Neuronal stem cell (in vitro differentiated cells): Measurements from ENCODE around the gene CEP112.
"Not testable (repeated sequence)": the region's sequence is repeated elsewhere in the genome, so short reads cannot be mapped to it uniquely, and the experiment has no call there.

Experiments
- DNase-seq: peaks from one replicate; pipeline ENCODE4 v3.0.0-alpha.2; 2013; ENCODE audit warnings: low spot score
- H2AFZ ChIP-seq: one replicate; pipeline ENCODE4 v1.6.1; 2013; ENCODE audit warnings: mild to moderate bottlenecking, low read length, inconsistent platforms
- H2AK5ac ChIP-seq: 2 replicates; pipeline ENCODE4 v1.6.1; 2013; ENCODE audit warnings: low read depth, mild to moderate bottlenecking, inconsistent platforms, low read length, moderate library complexity, mixed read lengths
- H2BK120ac ChIP-seq: 2 replicates; pipeline ENCODE4 v1.6.1; 2013; ENCODE audit warnings: low read depth, mild to moderate bottlenecking, inconsistent platforms, low read length, moderate library complexity, mixed read lengths
- H2BK12ac ChIP-seq: one replicate; pipeline ENCODE4 v1.6.1; 2013; ENCODE audit warnings: low read length, inconsistent platforms
- H2BK15ac ChIP-seq: 2 replicates; pipeline ENCODE4 v1.6.1; 2013; ENCODE audit warnings: mild to moderate bottlenecking, low read length, inconsistent platforms, mixed read lengths
- H2BK5ac ChIP-seq: one replicate; pipeline ENCODE4 v1.6.1; 2013; ENCODE audit warnings: inconsistent platforms, mild to moderate bottlenecking, low read length, moderate library complexity
- H3K14ac ChIP-seq: one replicate; pipeline ENCODE4 v1.6.1; 2013; ENCODE audit warnings: low read length, inconsistent platforms
- H3K18ac ChIP-seq: 2 replicates; pipeline ENCODE4 v1.6.1; 2013; ENCODE audit warnings: low read length, inconsistent platforms
- H3K23ac ChIP-seq: 2 replicates; pipeline ENCODE4 v1.6.1; 2013; ENCODE audit warnings: low read depth, mild to moderate bottlenecking, mixed read lengths, low read length, inconsistent platforms; ENCODE audit not compliant: poor library complexity
- H3K27ac ChIP-seq: replicated peaks from 3 replicates; pipeline ENCODE4 v1.5.1; 2013; ENCODE audit warnings: low read length, inconsistent platforms
- H3K27me3 ChIP-seq, 3 experiments: 2 replicates each; pipeline ENCODE4 v1.6.1; 2013; ENCODE audit warnings: low read length in 3 of 3, mild to moderate bottlenecking in 2 of 3, inconsistent platforms in 1 of 3, low read depth in 1 of 3, mixed read lengths in 1 of 3, moderate library complexity in 1 of 3; ENCODE audit not compliant: control insufficient read depth in 3 of 3, insufficient read depth in 3 of 3
- H3K36me3 ChIP-seq, 2 donors: replicated peaks in 1 of 2; 2 replicates each; pipeline ENCODE4 v1.6.1; 2013; ENCODE audit warnings: low read length in 2 of 2; ENCODE audit not compliant: control insufficient read depth in 2 of 2, insufficient read depth in 2 of 2
- H3K4ac ChIP-seq: 2 replicates; pipeline ENCODE4 v1.6.1; 2013; ENCODE audit warnings: inconsistent platforms, mild to moderate bottlenecking, low read length, moderate library complexity
- H3K4me1 ChIP-seq, 2 donors: 1 replicate in 1 of 2; 2 replicates in 1 of 2; pipeline ENCODE4 v1.6.1; 2013; ENCODE audit warnings: low read length in 2 of 2, low read depth in 1 of 2; ENCODE audit not compliant: control insufficient read depth in 2 of 2, insufficient read depth in 1 of 2
- H3K4me2 ChIP-seq: one replicate; pipeline ENCODE4 v1.6.1; 2013; ENCODE audit warnings: mild to moderate bottlenecking, low read length, inconsistent platforms; ENCODE audit not compliant: insufficient read depth, poor library complexity, severe bottlenecking
- H3K4me3 ChIP-seq, 2 donors: 2 replicates each; pipeline ENCODE4 v1.5.1; 2013; ENCODE audit warnings: low read length in 2 of 2, mild to moderate bottlenecking in 2 of 2, inconsistent platforms in 1 of 2, moderate library complexity in 1 of 2
- H3K79me1 ChIP-seq: one replicate; pipeline ENCODE4 v1.6.1; 2013; ENCODE audit warnings: low read depth, mild to moderate bottlenecking, inconsistent platforms, low read length, moderate library complexity
- H3K9ac ChIP-seq: one replicate; pipeline ENCODE4 v1.6.1; 2013; ENCODE audit warnings: mild to moderate bottlenecking, low read depth, low read length, inconsistent platforms; ENCODE audit not compliant: poor library complexity
- H3K9me3 ChIP-seq, 2 donors: replicated peaks in 1 of 2; 2 replicates each; pipeline versions ENCODE3 to v1.6.1; 2013; ENCODE audit warnings: low read length in 2 of 2, mild to moderate bottlenecking in 2 of 2, inconsistent platforms in 1 of 2, low read depth in 1 of 2, mixed read lengths in 1 of 2, moderate library complexity in 1 of 2; ENCODE audit not compliant: control insufficient read depth in 2 of 2, insufficient read depth in 1 of 2
- H4K8ac ChIP-seq: one replicate; pipeline ENCODE4 v1.6.1; 2013; ENCODE audit warnings: low read depth, mild to moderate bottlenecking, inconsistent platforms, low read length, moderate library complexity
- H4K91ac ChIP-seq: one replicate; pipeline ENCODE4 v1.6.1; 2013; ENCODE audit warnings: low read length, low read depth, mild to moderate bottlenecking, inconsistent platforms; ENCODE audit not compliant: poor library complexity
- WGBS, 2 donors: extraction: QIAGEN DNeasy Blood & Tissue Kit; methylation state at CpG; one replicate each; pipeline ENCODE4 v1.1.7; 2013; ENCODE audit warnings: missing lambda C conversion rate in 2 of 2, mixed read lengths in 1 of 2; ENCODE audit not compliant: insufficient read length in 2 of 2, insufficient replicate concordance in 1 of 2; ENCODE audit errors: extremely low coverage in 2 of 2; 5-methylcytosine and 5-hydroxymethylcytosine counted together

Gene CEP112

GRCh38 chr17:65783845-65784334 is 408.0 kb downstream of the CEP112 start:
- no peak overlapping the region for H2BK120ac ChIP-seq
- 100% methylated on average over 1 of the region's 4 CpGs; no CpG with 5 or more reads in 1 of the 2 donors for WGBS, 2 donors
- no peak overlapping the region for H2AFZ ChIP-seq
- no peak overlapping the region for H4K8ac ChIP-seq
- no peak overlapping the region for H3K4me2 ChIP-seq
- H3K9me3 ChIP-seq, result no peaks in the 10 kb centered on the region
- DNase-seq, result no peak
- H2AK5ac ChIP-seq, result no peak overlapping the region
- H3K27me3 ChIP-seq, result no peaks in the 10 kb centered on the region
- no peak overlapping the region for H3K9ac ChIP-seq
- no peak overlapping the region for H3K4me3 ChIP-seq
- H2BK12ac ChIP-seq, result no peak overlapping the region
- no peak overlapping the region for H3K4ac ChIP-seq
- no peak overlapping the region for H2BK15ac ChIP-seq
- no peak overlapping the region for H2BK5ac ChIP-seq
- no peak overlapping the region for H3K14ac ChIP-seq
- H3K4me1 ChIP-seq, result no peaks in the 10 kb centered on the region
- H3K23ac ChIP-seq, result no peak overlapping the region
- no peaks in the 10 kb centered on the region for H3K79me1 ChIP-seq
- H3K27ac ChIP-seq, result no peak overlapping the region
- H4K91ac ChIP-seq, result no peak overlapping the region
- H3K18ac ChIP-seq, result no peak overlapping the region
- no peaks in the 10 kb centered on the region for H3K36me3 ChIP-seq

DNA sequence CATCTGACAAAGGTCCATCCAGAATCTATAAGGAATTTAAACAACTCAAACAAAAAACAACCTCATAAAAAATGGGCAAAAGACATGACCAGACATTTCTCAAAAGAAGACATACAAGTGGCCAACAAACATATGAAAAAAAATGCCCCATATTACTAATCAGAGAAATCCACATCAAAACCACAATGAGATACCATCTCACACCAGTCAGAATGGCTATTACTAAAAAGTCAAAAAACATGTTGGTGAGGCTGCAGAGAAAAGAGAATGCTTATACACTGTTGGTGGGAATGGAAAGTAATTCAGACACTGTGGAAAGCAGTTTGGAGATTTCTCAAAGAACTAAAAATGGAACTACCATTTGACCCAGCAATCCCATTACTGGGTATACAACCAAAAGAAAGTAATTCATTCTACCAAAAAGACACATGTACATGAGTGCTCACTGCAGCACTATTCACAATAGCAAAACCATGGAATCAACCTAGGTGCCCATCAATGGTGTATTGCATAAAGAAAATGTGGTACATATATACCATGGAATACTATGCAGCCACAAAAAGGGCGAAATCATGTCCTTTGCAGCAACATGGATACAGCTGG is 409.7 kb downstream of the CEP112 start:
- H3K27me3 ChIP-seq, H2BK15ac ChIP-seq, H4K8ac ChIP-seq, H3K18ac ChIP-seq, H3K9ac ChIP-seq, H3K4me3 ChIP-seq, H3K27ac ChIP-seq, H4K91ac ChIP-seq, H2BK12ac ChIP-seq, H3K23ac ChIP-seq, H3K4ac ChIP-seq, H2AFZ ChIP-seq, DNase-seq, H2BK120ac ChIP-seq, H3K4me2 ChIP-seq, H3K4me1 ChIP-seq, H3K79me1 ChIP-seq, H2BK5ac ChIP-seq, H3K36me3 ChIP-seq, H2AK5ac ChIP-seq, H3K14ac ChIP-seq, H3K9me3 ChIP-seq: not testable (repeated sequence)
- no CpG with 5 or more reads among the region's 1 CpG for WGBS, 2 donors

- no peak overlapping the region for H2BK120ac ChIP-seq
- no peak overlapping the region for H3K4ac ChIP-seq
- H2BK5ac ChIP-seq, result no peak overlapping the region
- H2BK12ac ChIP-seq, result no peak overlapping the region
- no peak overlapping the region for H4K91ac ChIP-seq
- no peak overlapping the region for H2BK15ac ChIP-seq
- no peak overlapping the region for H4K8ac ChIP-seq
- H2AFZ ChIP-seq, result no peak overlapping the region
- H3K9ac ChIP-seq, result no peak overlapping the region
- no peak overlapping the region for H3K27ac ChIP-seq
- H3K9me3 ChIP-seq, result peaks cover 0 to 2% of the 10 kb centered on the region in 2 donors
- no peak for DNase-seq
- H3K4me1 ChIP-seq, result peaks cover under 1% of the 10 kb centered on the region in 2 donors
- no CpG with 5 or more reads among the region's 1 CpG for WGBS, 2 donors
- no peaks in the 10 kb centered on the region for H3K27me3 ChIP-seq
- H3K14ac ChIP-seq, result no peak overlapping the region
- no peak overlapping the region for H3K4me2 ChIP-seq
- H3K23ac ChIP-seq, result no peak overlapping the region
- no peak overlapping the region for H3K18ac ChIP-seq
- H2AK5ac ChIP-seq, result no peak overlapping the region
- H3K79me1 ChIP-seq, result no peaks in the 10 kb centered on the region
- H3K4me3 ChIP-seq, result no peak overlapping the region
- no peaks in the 10 kb centered on the region for H3K36me3 ChIP-seq
These were observed 411.8 kb downstream of the CEP112 start for GRCh38 chr17:65780111-65780510.

GRCh38 chr17:65776890-65777289 is 415.0 kb downstream of the CEP112 start:
- H2BK120ac ChIP-seq, result no peak overlapping the region
- no peaks in the 10 kb centered on the region for H3K79me1 ChIP-seq

More at GRCh38 chr17:65776890-65777289, 415.0 kb downstream of the CEP112 start:
- H2AFZ ChIP-seq, result no peak overlapping the region
- no peak overlapping the region for H3K23ac ChIP-seq
- WGBS, 2 donors, result no CpG with 5 or more reads among the region's 3 CpGs
- no peak overlapping the region for H3K4ac ChIP-seq
- no peak overlapping the region for H3K4me3 ChIP-seq
- no peak overlapping the region for H2BK12ac ChIP-seq
- H3K9me3 ChIP-seq, result peaks cover 0 to 2% of the 10 kb centered on the region in 2 donors
- no peak overlapping the region for H3K14ac ChIP-seq
- H3K18ac ChIP-seq, result no peak overlapping the region
- no peaks in the 10 kb centered on the region for H3K27me3 ChIP-seq
- no peak for DNase-seq
- no peak overlapping the region for H4K8ac ChIP-seq
- H2BK15ac ChIP-seq, result no peak overlapping the region
- no peak overlapping the region for H3K9ac ChIP-seq
- no peak overlapping the region for H2AK5ac ChIP-seq
- H3K27ac ChIP-seq, result no peak overlapping the region
- peaks cover 10 to 13% of the 10 kb centered on the region in 2 donors for H3K4me1 ChIP-seq
- H2BK5ac ChIP-seq, result no peak overlapping the region
- H3K4me2 ChIP-seq, result no peak overlapping the region
- no peaks in the 10 kb centered on the region for H3K36me3 ChIP-seq
- H4K91ac ChIP-seq, result no peak overlapping the region
